Cardiac fibroblast (primary cell): ENCODE measurements around the gene LRRC71.

Experiments
- DNase-seq, 2 donors: peaks; one replicate each; pipeline versions ENCODE4 v3.0.0 to v3.0.0-alpha.2; 2010; ENCODE audit warnings: low read depth in 2 of 2
- H3K4me3 ChIP-seq, 2 donors: replicated peaks in 1 of 2; 1 replicate in 1 of 2; 2 replicates in 1 of 2; pipeline ENCODE4 v1.5.1; 2011; ENCODE audit warnings: low read depth in 2 of 2, low read length in 2 of 2, mild to moderate bottlenecking in 2 of 2, moderate library complexity in 1 of 2
- CTCF ChIP-seq: IDR thresholded peaks from one replicate; pipeline ENCODE4 v1.5.1; 2011; ENCODE audit warnings: low read depth, mild to moderate bottlenecking, low read length, inconsistent platforms

Gene LRRC71

GRCh38 chr1:156877433-156878170 is 42.8 kb upstream of the LRRC71 start:
- TF ChIP-seq CTCF: no peak
- DNase-seq: no peak
- H3K4me3 ChIP-seq: no peak overlapping the region

- no peak overlapping the region for H3K4me3 ChIP-seq
- no peak for DNase-seq
- TF ChIP-seq CTCF: no peak
Measured at GRCh38 chr1:156879876-156880275, 40.6 kb upstream of the LRRC71 start.

DNA sequence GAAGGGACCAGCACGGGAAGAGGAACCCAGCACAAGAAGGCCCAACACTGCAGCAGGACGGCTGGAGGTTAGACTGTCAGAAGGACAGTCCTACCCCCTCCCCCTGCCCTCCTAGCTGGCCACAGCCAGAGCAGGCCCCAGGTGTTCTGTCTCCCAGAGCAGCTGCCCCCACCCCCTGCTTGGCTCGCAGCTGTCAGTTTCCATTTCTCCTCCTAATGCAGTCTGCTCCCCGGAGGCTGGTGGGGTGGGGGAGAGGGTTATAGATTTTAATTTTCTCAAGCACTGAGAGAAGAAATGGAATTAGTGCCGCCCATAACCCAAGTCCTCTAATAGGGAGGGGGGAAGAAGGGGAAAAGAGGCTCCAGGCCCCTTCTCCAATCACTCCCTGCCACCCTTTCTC is 40.0 kb upstream of the LRRC71 start:
- H3K4me3 ChIP-seq: no peak overlapping the region
- DNase-seq: no peak
- TF ChIP-seq CTCF: no peak

DNA sequence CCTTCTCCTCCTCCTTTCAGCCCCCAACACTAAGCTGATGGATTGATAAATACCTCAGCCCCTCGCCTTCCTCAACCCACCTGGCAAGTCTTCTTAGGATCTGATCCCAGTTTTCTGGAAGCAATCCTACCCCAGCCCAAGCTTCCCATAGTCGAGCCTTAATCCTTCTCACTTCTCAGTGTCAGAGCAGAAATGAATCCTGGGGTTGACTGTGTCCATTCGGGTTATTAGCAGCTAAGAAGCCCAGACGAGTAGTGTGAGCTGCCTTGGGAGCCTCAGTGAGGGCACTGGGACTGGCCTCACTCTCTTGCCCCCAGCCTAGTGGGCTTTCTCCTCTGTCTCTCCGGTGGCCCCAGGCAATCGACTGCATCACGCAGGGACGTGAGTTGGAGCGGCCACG is 39.3 kb upstream of the LRRC71 start:
- no peak for DNase-seq
- H3K4me3 ChIP-seq: no peak overlapping the region
- TF ChIP-seq CTCF: no peak

DNA sequence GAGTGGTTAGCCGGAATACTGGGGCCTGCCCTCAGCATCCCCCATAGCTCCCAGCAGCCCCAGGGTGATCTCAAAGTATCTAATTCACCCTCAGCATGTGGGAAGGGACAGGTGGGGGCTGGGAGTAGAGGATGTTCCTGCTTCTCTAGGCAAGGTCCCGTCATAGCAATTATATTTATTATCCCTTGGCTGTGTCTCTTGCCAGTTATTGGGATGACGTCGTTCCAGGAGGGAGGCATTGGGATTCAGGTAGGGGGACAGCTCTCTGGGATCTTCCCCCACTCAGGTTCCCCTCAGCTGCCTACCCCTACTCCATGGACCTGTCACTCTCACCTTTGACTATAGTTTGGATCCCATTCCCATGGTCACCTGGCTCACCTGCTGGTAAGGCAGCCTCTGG is 38.8 kb upstream of the LRRC71 start:
- H3K4me3 ChIP-seq: no peak overlapping the region
- no peak for TF ChIP-seq CTCF
- no peak for DNase-seq

DNA sequence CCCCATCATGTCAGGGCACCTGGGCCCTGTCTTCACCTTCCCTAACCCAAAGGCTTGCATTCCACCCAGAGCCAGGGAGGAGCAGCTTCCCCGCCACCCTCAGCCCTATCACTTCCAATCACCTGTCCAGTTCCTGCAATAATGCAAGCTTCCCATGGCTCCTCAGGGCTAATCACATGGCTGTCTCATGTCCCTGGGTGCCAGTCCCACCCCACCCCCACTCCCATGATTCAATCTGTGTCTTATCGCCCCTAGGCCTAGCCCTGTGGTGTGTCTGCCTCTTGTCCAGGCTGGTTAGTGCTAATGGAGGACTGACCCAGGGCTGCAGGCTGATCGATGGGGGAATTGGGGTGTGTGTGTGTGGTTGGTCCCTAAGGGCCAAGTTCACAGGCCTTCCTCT is 37.9 kb upstream of the LRRC71 start:
- no peak for DNase-seq
- no peak for TF ChIP-seq CTCF
- H3K4me3 ChIP-seq: no peak overlapping the region

GRCh38 chr1:156883919-156884318 is 36.5 kb upstream of the LRRC71 start:
- DNase-seq: no peak
- no peak overlapping the region for H3K4me3 ChIP-seq
- no peak for TF ChIP-seq CTCF
